K562 (cell line): Measurements from ENCODE around the gene FUNDC1. TPM values are rescaled to one million over a fixed set of nuclear protein-coding genes. Genes with fewer than 3 reads are reported as not detected.
A peak's percentile ranks its signal among the peaks of the same experiment; 100 is the strongest.

Source experiments
- ADNP ChIP-seq: fragments of 200-800 bp; sonication (Bioruptor generic); IDR thresholded peaks from 2 replicates; pipeline ENCODE4 v1.6.1; 2016; ENCODE audit warnings: missing genetic modification characterization, missing compliant biosample characterization
- CBX2 ChIP-seq: fragments of 200-600 bp; sonication (generic); IDR thresholded peaks from one replicate; pipeline ENCODE4 v1.6.1; 2012; ENCODE audit warnings: mild to moderate bottlenecking, low read length, inconsistent platforms; ENCODE audit not compliant: insufficient read depth, poor library complexity, severe bottlenecking
- ELF2 ChIP-seq: fragments of 250-450 bp; sonication (Bioruptor Pico); IDR thresholded peaks from 2 replicates; pipeline ENCODE4 v1.5.0; 2021; ENCODE audit warnings: mild to moderate bottlenecking
- ESRRB ChIP-seq: fragments of 250-450 bp; sonication (Bioruptor Pico); IDR thresholded peaks from 2 replicates; pipeline ENCODE4 v1.5.0; 2020; ENCODE audit warnings: mild to moderate bottlenecking, moderate library complexity, borderline replicate concordance
- FOXA1 ChIP-seq: fragments of 450-650 bp; IDR thresholded peaks from 2 replicates; pipeline ENCODE4 v1.6.1; 2016; ENCODE audit warnings: mild to moderate bottlenecking, borderline replicate concordance
- HDAC3 ChIP-seq: fragments of 450-650 bp; IDR thresholded peaks from 2 replicates; pipeline ENCODE4 v1.6.1; 2018; ENCODE audit warnings: borderline replicate concordance, mild to moderate bottlenecking, moderate library complexity; ENCODE audit not compliant: partially characterized antibody
- HDAC8 ChIP-seq: fragments of 450-650 bp; IDR thresholded peaks from 2 replicates; pipeline ENCODE4 v1.6.1; 2016; ENCODE audit warnings: mild to moderate bottlenecking, missing genetic modification characterization, moderate library complexity, missing compliant biosample characterization
- JUND ChIP-seq, 2 experiments: IDR thresholded peaks; 2 replicates in 1 of 2; 3 replicates in 1 of 2; pipeline ENCODE4 v1.6.1; 2011; ENCODE audit warnings: borderline replicate concordance in 2 of 2, low read depth in 2 of 2, low read length in 2 of 2, improper control_type of control experiment in 1 of 2, missing biosample characterization in 1 of 2, missing genetic modification characterization in 1 of 2, missing genetic modification reagents in 1 of 2
- MAZ ChIP-seq, 2 experiments: fragments of 450-650 bp in 1 of 2; sonication (generic) in 1 of 2; formaldehyde crosslinking; IDR thresholded peaks in 1 of 2; conservative IDR thresholded peaks in 1 of 2; 2 replicates each; pipeline versions ENCODE4 v1.4.0 to v1.5.0; 2020; ENCODE audit warnings: mild to moderate bottlenecking in 1 of 2, missing genetic modification reagents in 1 of 2
- NR4A1 ChIP-seq, 2 experiments: fragments of 250-450 bp in 1 of 2; fragments of 450-650 bp in 1 of 2; sonication (Bioruptor Pico) in 1 of 2; IDR thresholded peaks; 2 replicates each; pipeline versions ENCODE4 v1.4.0 to v1.6.1; 2016 to 2020; ENCODE audit warnings: mild to moderate bottlenecking in 2 of 2, missing compliant biosample characterization in 1 of 2, missing genetic modification characterization in 1 of 2, moderate library complexity in 1 of 2
- RAD51 ChIP-seq: fragments of 450-650 bp; IDR thresholded peaks from 2 replicates; pipeline ENCODE4 v1.7.1; 2016; ENCODE audit warnings: low read depth, mild to moderate bottlenecking, borderline replicate concordance
- TFAM ChIP-seq: fragments of 250-450 bp; sonication (Bioruptor Pico); conservative IDR thresholded peaks from 2 replicates; pipeline ENCODE4 v1.5.0; 2021; ENCODE audit warnings: mild to moderate bottlenecking, moderate library complexity
- XRCC4 ChIP-seq: IDR thresholded peaks from one replicate; pipeline ENCODE4 v1.6.1; 2011; ENCODE audit not compliant: insufficient read depth, insufficient read length; ENCODE audit errors: extremely low read depth
- ZFX ChIP-seq: sonication (generic); formaldehyde crosslinking; IDR thresholded peaks from 2 replicates; pipeline ENCODE4 v1.8.0; 2022; ENCODE audit warnings: mild to moderate bottlenecking, missing genetic modification reagents, moderate library complexity
- ZNF174 ChIP-seq: fragments of 250-450 bp; sonication (Bioruptor Pico); IDR thresholded peaks from 2 replicates; pipeline ENCODE4 v1.4.0; 2020; ENCODE audit warnings: mild to moderate bottlenecking
- ZNF695 ChIP-seq: fragments of 450-650 bp; formaldehyde crosslinking; IDR thresholded peaks from 2 replicates; pipeline ENCODE4 v1.4.0; 2020; ENCODE audit warnings: mild to moderate bottlenecking, moderate library complexity
- ZNF766 ChIP-seq: fragments of 200-800 bp; sonication (Bioruptor generic); conservative IDR thresholded peaks from 2 replicates; pipeline ENCODE4 v1.6.1; 2016; ENCODE audit warnings: missing genetic modification characterization, missing compliant biosample characterization
- polyA plus RNA-seq, 8 experiments: library from polyadenylated mRNA; depleted of rRNA in 4 of 8; stranded (reverse) in 5 of 8; unstranded in 3 of 8; fragments of >200 nt; fragmentation: Nextera tagmentation in 2 of 8; fragmentation: Illumina TruSeq in 1 of 8; extraction: Ambion mirVana in 2 of 8; extraction: Trizol in 1 of 8; gene quantifications; 2 replicates each; pipeline versions ENCODE4 v1.2.1 to v1.2.3, GENCODE V29; 2011 to 2014; ENCODE audit warnings: inconsistent platforms in 1 of 8, missing spikeins in 1 of 8
- total RNA-seq, 7 experiments: library from RNA; depleted of rRNA in 6 of 7; stranded (reverse); fragments of >200 nt in 6 of 7; fragmentation: Illumina TruSeq in 2 of 7; extraction: Trizol in 2 of 7; gene quantifications; 2 replicates each; pipeline versions ENCODE4 v1.2.1 to v1.2.3, GENCODE V29; 2011 to 2021; ENCODE audit warnings: low replicate concordance in 1 of 7
- TF ChIP-seq, protein P1 (sequence below): fragments of 450-650 bp; formaldehyde crosslinking; IDR thresholded peaks from 2 replicates; pipeline ENCODE4 v1.4.0; 2020; ENCODE audit warnings: mild to moderate bottlenecking, moderate library complexity
- TF ChIP-seq, protein P2 (sequence below): fragments of 450-650 bp; IDR thresholded peaks from 2 replicates; pipeline ENCODE4 v1.6.1; 2016
- TF ChIP-seq, protein P3 (sequence below): fragments of 450-650 bp; IDR thresholded peaks from 2 replicates; pipeline ENCODE4 v1.6.1; 2014; ENCODE audit warnings: low read depth, mild to moderate bottlenecking, moderate library complexity, borderline replicate concordance
- TF ChIP-seq, protein P4 (sequence below): sonication (generic); formaldehyde crosslinking; IDR thresholded peaks from 2 replicates; pipeline ENCODE4 v1.8.0; 2022; ENCODE audit warnings: mild to moderate bottlenecking, missing genetic modification reagents, borderline replicate concordance

FUNDC1 gene
- total and polyA plus RNA-seq, 9 of the 15 experiments (the other 6 are each of a cell fraction or from before 2014, with no cell fraction given), result 15.6 to 59.1 (median 29.3) TPM

DNA sequence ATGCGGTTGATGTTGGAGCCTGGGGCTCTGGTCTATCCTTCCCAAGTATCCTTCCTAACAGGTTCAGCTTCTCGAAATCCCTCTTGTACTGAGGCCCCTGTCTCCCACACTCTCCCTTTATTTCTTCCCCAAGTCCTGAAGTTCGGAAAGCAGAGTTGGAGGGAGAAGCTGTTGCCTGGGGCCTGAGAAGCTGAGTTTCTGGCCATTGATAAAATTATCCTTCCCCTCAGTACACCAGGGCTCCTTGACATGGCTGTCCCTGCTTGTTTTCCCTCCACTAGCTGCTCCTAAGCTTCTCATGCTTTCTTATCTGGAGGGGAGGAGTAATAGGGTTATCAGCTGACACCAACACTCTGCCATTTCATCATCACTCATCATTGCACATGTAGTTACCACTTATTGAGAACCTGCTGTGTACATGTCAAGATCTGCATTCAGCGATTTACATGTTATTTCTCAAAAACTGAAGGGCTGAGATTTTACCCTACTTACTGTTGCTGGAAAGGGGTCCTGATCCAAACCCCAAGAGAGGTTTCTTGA is 58.0 kb downstream of the FUNDC1 start (continued):
- TF ChIP-seq MAZ (CRISPR knock-in tag; conservative IDR thresholded peaks at IDR 0.05 in 1 of 2, IDR thresholded peaks at IDR 0.05 in 1 of 2) (peak in 1 of 2 experiments; percentile 43; a peak in 1 of 4 replicates), ZNF174 (CRISPR knock-in tag) (no peak), JUND (IDR thresholded peaks at IDR 0.05; ENCODE audit: borderline replicate concordance, low read depth, low read length) (peak; percentile 69; the same call in 1 of the 2 replicates), JUND (tag; IDR thresholded peaks at IDR 0.05; ENCODE audit: borderline replicate concordance, low read depth, low read length) (peak; percentile 39; the same call in 1 of the 3 replicates), ZNF766 (no peak; the same call in 1 of the 2 replicates), ESRRB (CRISPR knock-in tag) (no peak), CBX2 (no peak), RAD51 (peak; percentile 44; the same call in 1 of the 2 replicates), ZFX (CRISPR knock-in tag) (peak; percentile 54), ZNF695 (CRISPR knock-in tag) (no peak), NR4A1 (CRISPR knock-in tag; IDR thresholded peaks at IDR 0.05) (no peak), NR4A1 (tag; IDR thresholded peaks at IDR 0.05) (no peak), ADNP (no peak), FOXA1 (no peak), XRCC4 (no peak), TFAM (CRISPR knock-in tag) (no peak), HDAC3 (peak; percentile 26), ELF2 (CRISPR knock-in tag) (no peak), HDAC8 (tag) (no peak)
- TF ChIP-seq, protein P1, sequence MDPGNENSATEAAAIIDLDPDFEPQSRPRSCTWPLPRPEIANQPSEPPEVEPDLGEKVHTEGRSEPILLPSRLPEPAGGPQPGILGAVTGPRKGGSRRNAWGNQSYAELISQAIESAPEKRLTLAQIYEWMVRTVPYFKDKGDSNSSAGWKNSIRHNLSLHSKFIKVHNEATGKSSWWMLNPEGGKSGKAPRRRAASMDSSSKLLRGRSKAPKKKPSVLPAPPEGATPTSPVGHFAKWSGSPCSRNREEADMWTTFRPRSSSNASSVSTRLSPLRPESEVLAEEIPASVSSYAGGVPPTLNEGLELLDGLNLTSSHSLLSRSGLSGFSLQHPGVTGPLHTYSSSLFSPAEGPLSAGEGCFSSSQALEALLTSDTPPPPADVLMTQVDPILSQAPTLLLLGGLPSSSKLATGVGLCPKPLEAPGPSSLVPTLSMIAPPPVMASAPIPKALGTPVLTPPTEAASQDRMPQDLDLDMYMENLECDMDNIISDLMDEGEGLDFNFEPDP (CRISPR knock-in tag), result no peak
- TF ChIP-seq, protein P2, sequence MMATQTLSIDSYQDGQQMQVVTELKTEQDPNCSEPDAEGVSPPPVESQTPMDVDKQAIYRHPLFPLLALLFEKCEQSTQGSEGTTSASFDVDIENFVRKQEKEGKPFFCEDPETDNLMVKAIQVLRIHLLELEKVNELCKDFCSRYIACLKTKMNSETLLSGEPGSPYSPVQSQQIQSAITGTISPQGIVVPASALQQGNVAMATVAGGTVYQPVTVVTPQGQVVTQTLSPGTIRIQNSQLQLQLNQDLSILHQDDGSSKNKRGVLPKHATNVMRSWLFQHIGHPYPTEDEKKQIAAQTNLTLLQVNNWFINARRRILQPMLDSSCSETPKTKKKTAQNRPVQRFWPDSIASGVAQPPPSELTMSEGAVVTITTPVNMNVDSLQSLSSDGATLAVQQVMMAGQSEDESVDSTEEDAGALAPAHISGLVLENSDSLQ, result peak; percentile 53
- TF ChIP-seq, protein P3, sequence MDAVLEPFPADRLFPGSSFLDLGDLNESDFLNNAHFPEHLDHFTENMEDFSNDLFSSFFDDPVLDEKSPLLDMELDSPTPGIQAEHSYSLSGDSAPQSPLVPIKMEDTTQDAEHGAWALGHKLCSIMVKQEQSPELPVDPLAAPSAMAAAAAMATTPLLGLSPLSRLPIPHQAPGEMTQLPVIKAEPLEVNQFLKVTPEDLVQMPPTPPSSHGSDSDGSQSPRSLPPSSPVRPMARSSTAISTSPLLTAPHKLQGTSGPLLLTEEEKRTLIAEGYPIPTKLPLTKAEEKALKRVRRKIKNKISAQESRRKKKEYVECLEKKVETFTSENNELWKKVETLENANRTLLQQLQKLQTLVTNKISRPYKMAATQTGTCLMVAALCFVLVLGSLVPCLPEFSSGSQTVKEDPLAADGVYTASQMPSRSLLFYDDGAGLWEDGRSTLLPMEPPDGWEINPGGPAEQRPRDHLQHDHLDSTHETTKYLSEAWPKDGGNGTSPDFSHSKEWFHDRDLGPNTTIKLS, result no peak
- TF ChIP-seq, protein P4, sequence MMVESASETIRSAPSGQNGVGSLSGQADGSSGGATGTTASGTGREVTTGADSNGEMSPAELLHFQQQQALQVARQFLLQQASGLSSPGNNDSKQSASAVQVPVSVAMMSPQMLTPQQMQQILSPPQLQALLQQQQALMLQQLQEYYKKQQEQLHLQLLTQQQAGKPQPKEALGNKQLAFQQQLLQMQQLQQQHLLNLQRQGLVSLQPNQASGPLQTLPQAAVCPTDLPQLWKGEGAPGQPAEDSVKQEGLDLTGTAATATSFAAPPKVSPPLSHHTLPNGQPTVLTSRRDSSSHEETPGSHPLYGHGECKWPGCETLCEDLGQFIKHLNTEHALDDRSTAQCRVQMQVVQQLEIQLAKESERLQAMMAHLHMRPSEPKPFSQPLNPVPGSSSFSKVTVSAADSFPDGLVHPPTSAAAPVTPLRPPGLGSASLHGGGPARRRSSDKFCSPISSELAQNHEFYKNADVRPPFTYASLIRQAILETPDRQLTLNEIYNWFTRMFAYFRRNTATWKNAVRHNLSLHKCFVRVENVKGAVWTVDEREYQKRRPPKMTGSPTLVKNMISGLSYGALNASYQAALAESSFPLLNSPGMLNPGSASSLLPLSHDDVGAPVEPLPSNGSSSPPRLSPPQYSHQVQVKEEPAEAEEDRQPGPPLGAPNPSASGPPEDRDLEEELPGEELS (CRISPR knock-in tag), result no peak
